NCI-H2227 treated with DMSO at 0.1 percent for 48 hours (cell line): Measurements from ENCODE around the gene OBP2B.
"Not testable (repeated sequence)": the region's sequence is repeated elsewhere in the genome, so short reads cannot be mapped to it uniquely, and the experiment has no call there.

ENCODE experiments used
- DNase-seq: peaks from one replicate; lab custom pipeline; 2025; lab: John Stamatoyannopoulos, UW

The OBP2B gene

DNA sequence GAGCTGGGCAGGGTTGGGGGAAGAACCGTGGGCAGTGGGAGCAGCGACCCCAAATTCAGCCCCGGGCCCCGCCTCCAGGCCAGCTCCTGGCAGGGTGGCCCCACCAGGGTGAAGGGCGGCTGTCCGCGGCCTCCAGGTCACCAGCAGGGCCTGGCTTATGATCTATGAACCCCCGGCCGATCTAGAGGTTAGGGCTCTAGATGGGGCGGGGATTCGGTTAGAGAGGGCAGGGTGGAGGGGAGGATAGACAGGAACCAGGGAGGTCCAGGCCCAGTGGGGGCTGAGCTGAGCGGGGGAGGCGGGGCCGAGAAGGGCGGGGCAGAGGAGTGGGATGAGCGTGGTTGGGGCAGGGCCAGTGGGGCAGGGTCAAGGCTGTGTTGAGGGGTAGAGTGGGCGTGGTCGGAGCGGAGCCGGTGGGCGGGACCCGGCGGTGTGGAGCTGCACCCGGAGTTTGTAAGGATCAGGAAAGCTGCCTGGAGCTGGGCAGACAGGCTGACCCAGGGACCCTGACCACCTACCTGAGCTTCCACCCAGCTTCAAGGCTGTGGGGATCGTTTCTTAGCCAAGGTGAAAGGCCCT is 29.3 kb upstream of the OBP2B start:
- DNase-seq: peak; percentile 1

DNA sequence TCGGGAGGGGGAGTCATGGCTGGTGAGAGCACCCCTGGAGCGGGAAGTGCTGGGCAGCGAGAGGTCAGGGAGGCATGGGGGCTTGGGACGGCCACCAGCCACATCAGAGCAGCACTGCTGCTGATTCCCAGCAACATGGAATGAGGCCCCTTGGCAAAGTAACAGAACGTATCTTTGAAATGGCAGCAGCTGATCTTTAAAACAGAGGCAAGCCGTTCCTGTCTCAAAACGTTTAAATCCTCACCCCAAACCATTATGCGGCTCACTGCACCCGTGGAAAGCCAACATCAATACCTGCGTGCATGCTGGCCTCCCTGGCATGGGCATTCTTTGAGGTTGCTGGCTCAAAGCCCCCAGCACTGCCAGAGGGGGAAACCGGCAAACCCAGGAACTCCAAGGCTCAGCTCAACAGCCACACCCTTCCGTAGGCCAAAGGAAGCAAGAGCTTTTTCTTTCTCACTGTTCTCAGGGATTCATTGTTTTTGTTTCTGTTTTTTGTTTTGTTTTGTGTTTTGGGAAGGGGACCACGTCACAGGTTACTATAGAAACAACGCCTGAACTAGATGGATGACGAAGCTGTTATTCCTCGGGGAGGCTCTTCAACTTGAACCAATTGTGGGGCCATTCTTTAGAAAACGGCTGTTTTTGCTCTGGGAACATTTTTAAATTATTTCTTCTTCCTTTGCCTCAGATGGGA is 28.1 kb upstream of the OBP2B start:
- DNase-seq: peak; percentile 3

DNA sequence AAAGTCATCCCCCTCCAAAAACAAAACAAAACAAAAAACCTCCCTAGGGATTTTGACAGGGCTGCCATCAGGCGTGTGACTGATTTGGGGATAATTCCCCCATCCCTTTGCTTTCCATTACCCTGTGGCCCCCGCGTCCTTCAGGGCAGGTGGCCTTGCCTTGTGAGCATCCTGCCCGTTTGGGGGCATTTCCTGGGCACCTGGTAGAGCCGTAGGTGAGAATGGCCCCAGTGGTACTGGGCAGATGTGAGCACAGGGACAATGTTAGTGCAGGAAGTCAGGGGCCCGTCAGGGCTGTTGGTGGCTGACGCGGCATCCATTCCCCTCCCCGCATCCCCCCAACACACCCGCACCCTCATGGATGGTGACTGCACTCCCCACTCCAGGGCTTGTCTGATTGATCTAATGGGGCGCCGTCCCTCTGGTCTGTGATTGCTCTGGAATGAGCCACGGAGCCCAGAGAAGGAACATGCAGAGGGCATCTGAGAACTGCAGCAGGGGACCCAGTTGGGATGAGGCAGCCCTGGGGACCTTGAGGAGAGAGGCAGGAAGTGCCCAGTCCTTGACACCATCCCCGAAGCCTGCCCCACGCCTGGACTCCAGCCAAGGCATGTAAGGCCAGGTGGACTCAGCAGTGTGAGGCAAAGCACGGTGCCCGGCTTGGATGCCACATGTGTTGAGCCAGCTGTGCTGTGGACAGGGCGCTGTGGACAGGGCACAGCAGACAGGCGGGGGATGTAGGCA is 27.4 kb upstream of the OBP2B start:
- not testable (repeated sequence) for DNase-seq

DNA sequence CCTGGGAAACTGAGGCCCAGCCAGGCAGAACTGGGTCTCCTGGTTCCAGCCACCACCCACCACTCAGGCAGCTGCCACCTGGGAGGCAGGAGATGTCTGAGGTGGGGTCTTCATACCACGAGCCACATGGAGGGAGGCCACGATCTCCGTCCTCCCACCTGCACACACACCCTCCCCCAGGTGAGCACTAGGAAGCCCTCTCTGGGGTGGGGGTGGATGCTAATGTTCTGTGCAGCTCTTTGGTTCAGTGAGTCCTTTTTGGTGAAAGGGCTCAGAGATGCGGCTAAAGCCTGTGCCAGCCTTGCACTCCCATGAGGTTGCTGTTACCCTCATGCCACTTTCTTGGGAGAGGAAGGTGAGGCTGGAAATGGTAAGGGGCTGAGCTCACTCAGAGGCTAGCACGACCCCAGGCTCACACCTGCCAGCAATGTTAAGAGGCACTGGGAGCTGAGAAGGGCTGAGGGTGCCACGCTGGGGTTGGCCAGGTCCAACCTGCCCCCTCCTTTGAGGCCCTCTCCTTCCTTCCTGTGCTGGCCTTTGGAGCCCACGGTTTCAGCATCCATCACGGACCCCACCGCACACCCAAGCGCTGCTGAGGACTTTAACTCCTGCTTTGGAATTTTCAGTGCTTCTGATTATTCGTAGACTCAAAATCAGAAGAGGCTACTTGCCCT is 26.6 kb upstream of the OBP2B start:
- no peak for DNase-seq

DNA sequence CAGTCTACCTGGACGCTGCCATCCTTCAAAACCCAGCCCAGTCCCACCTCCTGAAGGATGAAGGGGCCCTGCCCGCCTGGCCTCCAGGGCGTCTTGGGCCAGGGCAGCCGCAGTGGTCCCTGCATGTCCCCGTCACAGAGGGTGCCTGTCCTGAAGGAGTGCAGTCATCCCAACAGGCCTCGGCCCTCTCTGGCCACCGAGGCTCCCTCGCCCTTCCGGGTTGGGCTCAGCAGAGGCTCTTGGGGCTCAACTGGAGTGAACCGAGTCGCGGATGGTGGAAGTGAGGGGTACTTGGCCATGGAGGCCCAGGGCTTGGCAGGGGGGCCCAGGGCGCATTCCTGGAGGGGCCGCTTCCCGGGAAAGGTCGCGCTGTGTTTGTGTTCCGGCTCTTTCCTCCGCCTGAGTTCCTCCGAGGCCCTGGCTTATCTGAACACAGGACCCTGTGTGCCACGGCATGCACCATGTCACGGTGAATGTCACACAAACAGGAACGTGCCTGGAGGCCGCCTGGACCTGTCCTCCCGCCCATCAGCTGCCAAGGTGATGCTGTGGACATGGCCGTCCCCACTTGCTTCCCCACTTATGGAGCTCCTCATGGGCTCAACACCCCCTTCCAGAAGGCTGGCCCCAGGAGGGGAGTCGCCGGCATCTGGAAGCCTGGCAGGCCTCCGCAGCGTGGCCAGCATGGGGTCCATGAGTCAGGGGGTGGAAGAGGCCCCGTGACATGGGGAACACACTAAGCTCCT is 25.7 kb upstream of the OBP2B start:
- no peak for DNase-seq

DNA sequence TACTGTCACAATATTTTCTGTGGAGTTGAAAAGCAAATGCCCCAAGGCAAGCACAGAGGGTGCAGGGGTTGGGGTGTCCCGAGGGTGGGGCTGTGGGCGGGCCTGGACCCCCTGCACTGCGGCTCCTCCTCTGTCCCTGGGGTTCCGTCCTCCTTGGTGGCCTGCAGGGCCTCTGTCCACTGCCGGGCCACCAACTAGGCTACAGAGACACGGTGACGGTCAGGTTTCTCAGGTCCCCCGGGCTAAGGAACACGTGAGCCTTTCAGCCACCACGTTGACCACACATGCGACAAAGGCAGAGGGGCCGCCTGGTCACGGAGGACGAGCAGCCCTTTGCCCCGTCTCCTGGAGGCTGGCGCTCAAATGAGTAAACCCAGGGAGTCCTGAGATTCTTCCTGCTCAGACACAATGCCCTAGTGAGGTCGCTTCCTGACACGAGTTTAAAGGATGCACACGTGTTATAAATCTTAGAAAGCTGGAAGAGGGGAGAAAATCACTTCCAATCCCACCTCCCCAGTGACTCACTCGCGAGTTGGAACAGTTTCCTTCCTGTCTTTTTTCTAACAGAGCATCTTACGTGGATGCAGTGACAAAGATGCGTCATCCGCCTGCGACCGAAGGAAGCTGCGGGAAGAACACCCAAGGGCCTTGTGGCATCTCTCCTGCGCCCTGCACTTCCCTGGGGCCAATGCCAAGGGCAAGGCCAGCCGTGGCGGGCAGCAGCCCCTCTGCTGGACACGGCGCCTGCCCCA is 24.8 kb upstream of the OBP2B start:
- no peak for DNase-seq

DNA sequence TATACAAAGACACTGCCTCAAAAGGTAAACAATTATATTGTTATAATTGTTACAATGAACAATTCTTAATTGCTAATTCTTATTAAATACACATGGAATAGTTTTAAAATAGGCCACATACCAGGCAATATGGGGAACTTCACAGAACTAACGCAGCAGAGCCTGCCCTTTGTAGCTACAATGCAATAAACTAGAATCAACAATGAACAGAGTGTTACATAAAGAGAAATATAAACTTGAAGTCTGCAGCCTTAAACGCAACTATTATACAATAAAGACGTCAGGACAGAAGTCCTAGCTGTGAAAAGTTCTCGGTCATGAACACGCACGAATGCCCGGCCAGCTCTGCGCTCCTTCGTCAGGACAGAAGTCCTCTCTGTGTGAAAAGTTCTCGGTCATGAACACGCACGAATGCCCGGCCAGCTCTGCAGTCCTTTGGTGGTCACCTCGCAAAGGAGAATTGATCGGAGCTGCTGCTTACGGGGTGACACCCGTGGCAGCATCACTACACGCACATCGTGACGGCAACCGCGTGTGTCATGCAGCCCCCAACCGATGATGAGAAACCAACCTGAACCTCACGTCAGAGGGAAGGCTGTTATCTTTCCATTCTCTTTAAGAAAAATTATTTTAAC is 23.0 kb upstream of the OBP2B start:
- not testable (repeated sequence) for DNase-seq

DNA sequence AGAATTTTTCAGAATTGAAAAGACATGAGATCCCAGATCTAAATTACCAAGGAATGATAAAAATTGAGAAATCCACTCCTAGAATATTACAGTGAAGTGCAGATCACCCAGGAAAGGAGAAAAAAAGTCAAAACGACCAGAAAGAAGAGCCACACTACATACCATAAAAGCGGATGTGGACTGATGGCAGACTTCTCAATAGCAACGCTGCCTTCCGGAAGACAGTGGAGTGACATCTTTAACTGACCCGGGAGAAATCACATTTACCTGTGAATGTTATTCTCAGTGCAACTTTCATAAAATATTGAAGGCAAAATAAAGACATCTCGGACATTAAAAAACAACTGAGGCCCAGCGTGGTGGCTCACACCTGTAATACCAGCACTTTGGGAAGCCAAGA is 21.5 kb upstream of the OBP2B start:
- not testable (repeated sequence) for DNase-seq

DNA sequence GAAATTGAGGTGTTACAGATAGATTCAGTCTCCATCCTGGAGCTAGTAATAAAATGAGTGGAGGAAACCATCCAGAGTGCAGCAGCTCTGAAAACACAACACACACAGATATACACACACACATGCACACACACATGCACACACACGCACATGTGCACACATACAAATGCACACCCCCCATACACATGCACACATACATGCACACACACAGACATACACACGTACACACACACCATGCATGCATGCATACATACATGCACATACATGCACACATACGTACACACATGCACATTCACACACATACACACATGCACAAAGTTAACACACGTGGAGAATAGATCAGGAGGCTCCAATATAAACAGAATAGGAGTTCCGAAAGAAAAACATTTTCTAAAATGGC is 21.0 kb upstream of the OBP2B start:
- no peak for DNase-seq

DNA sequence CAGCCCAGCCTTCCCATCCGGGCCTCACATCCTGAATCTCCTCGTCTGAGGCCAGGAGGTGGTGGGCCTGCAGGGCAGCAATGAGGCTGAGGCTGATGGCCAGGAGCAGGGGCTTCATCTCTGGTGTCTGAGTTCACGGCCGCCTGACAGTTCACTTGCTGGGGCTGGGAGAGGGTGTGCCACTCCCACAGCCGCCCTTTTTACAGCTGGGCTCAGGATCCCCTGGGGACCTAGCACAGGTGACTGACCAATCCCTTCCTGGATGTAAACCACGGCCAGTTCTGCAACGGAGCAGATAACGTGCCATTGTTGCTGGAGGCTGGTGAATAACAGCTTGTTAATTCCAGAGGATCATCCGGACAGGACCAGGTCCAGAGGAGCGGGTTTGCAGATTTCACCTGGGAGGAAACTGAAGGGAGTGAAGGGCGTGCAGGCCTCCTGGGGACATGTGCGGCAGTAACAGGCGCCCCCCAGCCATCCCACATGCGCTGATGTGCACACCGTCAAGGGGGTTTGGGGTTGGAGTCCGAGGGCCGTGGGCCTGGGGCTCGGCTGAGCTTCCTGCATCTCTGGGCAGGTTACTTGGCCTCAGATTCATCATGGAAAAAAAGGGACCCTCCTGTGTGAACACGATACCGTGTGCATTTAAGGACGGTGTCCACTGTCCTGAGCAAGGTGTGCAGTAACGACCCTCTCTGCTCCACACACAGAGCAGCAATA is 19.6 kb upstream of the OBP2B start:
- not testable (repeated sequence) for DNase-seq

DNA sequence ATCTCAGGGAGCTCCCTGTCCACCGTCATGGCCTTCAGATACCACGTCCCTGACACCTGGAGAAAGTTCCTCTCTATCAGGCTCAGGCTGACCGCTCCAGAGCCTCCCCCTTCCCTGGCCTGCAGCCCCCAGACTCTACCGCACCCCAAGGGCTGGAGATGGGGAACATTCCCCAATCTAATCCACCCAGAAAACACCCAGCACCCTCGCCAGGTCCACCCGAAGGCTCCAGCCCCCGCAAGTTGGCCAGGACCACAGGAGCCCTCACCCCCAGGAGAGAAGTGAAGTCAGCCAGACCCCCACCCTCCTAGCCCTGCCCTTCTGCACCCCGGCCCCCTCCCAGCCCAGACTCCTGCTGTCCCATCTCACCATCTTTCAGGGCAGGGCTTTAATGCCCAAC is 18.9 kb upstream of the OBP2B start:
- not testable (repeated sequence) for DNase-seq

DNA sequence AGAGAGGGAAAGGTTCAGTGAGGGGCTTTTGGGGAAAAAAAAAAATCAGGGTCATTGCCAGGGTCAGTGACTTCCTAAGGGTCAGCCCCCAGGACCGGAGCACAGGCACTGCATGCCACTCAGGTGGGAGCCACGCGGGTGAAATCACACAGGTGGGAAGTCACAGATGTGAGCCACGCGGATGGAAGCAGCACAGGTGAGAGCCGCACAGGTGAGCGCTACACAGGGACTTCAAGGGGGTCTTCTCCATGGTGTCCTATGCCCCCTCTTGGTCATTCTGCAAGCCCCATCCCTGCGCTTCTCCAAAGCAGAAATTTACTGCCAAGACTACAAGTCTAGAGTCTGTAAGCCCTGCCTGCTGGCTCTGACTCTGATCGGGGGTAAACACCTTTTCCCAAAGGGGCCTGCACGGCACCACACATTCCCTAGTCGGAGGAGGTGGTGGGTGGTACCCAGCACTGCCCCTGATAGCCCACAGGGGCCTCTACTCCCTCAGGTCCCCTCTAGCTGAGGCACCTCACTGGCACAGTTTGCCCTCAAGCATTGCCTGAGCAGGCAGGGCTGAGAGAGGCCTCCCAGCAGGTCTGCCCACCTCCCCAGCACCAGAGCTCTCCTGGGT is 18.3 kb upstream of the OBP2B start:
- DNase-seq: no peak

DNA sequence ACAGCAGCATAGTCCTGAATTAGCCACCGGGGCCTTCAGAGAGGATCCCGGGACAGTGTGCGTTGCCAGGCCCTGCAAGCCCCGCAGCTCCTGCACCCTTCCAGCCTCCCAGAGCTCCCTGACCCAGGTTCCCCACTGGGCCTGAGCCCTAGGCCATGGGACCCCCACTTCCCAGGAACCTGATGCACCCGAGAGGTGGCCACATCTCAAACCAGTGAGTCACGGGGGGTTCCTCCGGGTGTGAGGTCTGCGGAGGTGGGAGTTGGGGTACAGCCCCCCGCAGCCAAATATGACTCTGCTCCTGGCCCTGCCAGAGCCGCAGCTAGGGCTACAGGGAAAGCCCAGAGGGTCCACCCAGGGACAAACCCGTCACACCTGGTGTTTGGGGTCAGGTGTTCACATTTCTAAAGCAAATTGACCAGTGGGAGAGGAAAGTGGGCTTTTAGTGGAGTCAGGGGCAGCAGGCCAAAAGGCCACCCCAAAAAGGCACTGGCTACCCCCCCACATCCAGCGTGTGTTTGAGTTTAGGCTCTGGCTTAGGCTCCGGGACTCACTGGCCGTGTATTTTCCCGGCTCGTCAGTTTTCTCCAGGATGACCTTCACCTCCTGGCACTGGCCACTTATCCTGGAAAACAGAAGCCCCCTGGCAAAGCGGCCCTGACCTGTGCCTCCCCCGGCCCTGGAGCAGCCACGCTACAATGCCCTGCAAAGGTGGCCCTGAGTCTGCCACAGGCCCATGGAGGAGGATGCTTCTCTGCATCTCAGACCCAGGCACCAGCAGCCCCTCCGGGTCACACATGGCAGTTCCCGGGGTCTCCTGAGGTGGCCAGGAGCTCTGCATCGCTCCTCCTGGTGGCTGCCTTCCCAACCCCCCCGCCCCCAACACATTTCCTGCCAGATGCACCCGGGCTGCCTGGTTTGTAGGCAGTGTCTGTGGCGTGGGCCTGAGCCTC is 17.4 kb upstream of the OBP2B start:
- no peak for DNase-seq

DNA sequence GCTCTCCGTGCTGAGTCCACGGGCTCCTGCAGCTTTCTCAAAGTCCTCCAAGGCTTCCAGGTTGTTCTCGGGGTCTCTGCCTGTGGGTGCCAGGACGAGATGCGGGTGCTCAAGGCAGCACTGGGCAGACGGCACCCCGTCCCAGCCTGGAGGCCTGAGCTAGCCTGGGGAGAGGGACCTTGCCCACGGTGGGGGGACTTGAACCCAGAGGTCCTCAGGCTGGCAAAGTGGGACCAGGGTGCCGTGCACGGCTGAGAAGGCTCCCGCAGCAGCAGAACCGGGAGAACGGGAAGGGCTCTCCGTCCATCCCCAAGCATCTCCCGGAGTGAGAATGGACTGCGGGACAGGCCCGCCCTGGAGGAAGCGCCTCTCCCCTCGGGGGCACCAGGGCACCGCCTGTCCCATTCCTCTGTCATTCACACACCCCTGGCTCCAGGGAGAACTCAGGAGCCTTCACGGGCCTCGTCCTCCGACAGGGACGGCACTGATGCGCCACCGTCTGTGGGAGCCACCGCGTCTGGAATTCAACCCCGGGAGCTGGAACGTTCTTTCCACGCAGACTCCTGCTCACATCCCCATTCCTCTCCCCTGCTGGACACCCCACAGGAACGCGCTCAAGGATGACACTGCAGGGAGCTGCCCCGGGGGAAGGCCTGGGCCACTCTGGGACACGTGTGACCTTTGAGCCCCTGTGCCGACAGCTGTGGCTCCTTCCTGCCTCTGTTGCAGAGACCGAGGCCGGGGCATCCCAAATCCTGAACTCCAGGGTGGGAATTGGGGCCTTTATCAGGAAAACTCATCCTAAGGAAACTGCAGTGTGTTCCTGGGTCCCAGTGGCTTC is 16.3 kb upstream of the OBP2B start:
- no peak for DNase-seq

DNA sequence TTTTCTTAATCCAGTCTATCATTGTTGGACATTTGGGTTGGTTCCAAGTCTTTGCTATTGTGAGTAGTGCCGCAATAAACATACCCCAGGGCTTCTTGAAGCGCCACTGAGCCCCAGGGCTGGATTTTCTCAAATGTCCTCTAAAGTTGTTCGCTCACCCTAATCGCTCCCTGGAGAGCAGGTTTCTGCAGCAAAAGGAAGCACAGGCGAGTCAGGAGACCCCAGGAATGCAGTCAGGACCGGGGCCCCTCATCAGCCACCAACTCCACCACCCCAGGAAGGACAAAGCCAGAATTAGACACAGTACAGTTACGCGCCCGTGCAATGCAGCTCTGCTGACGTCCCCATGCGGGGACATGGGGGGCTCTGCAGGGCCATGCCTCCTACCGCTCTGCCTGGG is 15.7 kb upstream of the OBP2B start:
- DNase-seq: no peak

DNA sequence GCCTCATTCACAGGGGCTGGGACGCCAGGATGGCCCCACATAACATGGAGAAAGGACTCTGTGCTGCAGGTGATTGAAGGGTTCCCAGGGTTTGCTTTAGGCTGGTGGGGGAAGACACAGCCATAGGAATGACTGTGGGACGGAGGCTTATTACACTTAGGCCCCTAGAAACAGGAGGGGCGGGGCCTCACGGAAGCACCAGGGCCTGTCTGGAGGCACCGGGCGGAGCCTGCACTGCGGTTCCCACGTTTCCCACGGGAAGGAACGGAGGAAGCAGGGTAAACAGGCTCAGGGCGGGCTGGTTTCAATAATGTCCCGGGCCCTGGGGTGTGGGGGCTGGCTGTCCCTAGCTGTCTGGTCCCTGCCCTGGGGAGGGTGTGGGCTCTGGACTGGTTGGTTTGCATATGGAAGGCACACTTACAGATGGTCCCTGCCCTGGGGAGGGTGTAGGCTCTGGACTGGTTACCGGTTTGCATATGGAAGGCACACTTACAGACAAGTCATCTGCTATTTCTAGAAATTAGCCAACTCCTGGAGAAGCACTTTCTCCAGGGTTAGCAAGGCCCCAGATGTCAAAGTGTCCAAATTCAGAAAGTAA is 14.2 kb upstream of the OBP2B start:
- DNase-seq: not testable (repeated sequence)

DNA sequence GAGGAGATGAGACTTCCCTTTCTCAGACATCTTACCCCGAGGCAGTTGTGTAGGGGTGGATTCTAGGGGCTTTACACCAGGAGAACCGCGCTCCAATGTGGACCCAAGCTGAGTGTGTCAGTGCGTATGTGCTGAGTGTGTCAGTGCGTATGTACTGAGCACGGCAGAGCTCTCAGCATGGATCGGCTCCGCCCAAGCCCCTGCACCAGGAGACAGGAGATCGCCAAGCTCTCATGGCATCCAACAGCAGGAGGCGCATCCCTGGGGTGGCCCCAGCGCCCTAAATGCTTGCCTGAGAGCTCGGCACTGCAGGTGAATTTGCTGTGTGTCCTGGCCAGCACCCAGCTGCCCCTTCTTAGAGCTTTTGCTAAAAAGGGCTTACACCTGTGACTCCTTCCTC is 12.9 kb upstream of the OBP2B start:
- DNase-seq: not testable (repeated sequence)
